ENCODE results near the gene ATRIP.

ATRIP gene

DNA sequence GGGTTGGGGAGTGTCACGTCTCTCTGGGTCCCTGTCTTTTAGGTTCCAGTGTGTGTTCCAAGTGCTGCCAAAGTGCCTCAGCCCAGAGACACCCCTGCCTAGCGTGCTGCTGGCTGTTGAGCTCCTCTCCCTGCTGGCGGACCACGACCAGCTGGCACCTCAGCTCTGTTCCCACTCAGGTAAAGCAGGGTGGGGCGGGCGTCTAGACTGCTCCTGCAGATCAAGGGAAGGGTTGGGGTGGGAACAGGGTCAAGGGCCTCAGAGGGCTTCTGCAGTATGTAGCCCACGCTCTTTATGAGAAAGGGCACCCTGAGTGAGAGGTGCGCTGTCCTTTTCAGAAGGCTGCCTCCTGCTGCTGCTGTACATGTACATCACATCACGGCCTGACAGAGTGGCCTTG, 17.2 kb downstream of the ATRIP start:
- no peak overlapping the region for H3K27ac ChIP-seq (ENCODE audit: low read length)
- H3K4me3 ChIP-seq (ENCODE audit: low read length): no peak overlapping the region
- no peaks in the 10 kb centered on the region for H3K9me3 ChIP-seq (ENCODE audit: insufficient read depth, low read length)
- no peak for TF ChIP-seq EZH2phosphoT487 (IDR thresholded peaks at IDR 0.05; ENCODE audit: low read depth)
- TF ChIP-seq, protein P1, sequence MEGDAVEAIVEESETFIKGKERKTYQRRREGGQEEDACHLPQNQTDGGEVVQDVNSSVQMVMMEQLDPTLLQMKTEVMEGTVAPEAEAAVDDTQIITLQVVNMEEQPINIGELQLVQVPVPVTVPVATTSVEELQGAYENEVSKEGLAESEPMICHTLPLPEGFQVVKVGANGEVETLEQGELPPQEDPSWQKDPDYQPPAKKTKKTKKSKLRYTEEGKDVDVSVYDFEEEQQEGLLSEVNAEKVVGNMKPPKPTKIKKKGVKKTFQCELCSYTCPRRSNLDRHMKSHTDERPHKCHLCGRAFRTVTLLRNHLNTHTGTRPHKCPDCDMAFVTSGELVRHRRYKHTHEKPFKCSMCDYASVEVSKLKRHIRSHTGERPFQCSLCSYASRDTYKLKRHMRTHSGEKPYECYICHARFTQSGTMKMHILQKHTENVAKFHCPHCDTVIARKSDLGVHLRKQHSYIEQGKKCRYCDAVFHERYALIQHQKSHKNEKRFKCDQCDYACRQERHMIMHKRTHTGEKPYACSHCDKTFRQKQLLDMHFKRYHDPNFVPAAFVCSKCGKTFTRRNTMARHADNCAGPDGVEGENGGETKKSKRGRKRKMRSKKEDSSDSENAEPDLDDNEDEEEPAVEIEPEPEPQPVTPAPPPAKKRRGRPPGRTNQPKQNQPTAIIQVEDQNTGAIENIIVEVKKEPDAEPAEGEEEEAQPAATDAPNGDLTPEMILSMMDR (IDR thresholded peaks at IDR 0.05; ENCODE audit: low read depth, low read length): no peak
- no peak overlapping the region for H2AFZ ChIP-seq (ENCODE audit: low read depth, low read length)
- H3K4me2 ChIP-seq (ENCODE audit: low read length): no peak overlapping the region
- H3K36me3 ChIP-seq (replicated peaks; ENCODE audit: low read depth, low read length): peaks cover 59% of the 10 kb centered on the region
- no peaks in the 10 kb centered on the region for H4K20me1 ChIP-seq (ENCODE audit: insufficient read depth, low read length)
- no peaks in the 10 kb centered on the region for H3K27me3 ChIP-seq (ENCODE audit: low read depth, low read length)
- no peak overlapping the region for H3K9ac ChIP-seq (ENCODE audit: low read length)
- peaks cover 26% of the 10 kb centered on the region for H3K79me2 ChIP-seq (ENCODE audit: low read length)
- H3K4me1 ChIP-seq (ENCODE audit: low read length): peaks cover 18% of the 10 kb centered on the region

DNA sequence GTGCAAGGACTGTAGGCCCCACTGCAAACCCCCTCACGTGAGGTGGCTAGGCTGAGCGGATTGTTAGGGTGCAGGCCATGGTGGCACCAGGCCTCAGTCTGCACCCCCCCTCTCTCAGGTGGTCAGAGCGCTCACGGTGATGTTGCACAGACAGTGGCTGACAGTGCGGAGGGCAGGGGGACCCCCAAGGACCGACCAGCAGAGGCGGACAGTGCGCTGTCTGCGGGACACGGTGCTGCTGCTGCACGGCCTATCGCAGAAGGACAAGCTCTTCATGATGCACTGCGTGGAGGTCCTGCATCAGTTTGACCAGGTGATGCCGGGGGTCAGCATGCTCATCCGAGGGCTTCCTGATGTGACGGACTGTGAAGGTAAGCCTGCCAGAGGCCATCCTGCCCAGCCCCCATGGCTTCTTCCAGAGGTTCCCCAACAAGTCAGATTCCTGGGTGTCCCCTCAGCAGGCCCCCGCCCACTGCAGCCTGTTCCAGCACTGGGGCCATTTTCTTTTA, 18.2 kb downstream of the ATRIP start:
- Histone ChIP-seq H3K4me2 (ENCODE audit: low read length) (no peak overlapping the region), H3K9me3 (ENCODE audit: insufficient read depth, low read length) (no peaks in the 10 kb centered on the region), H3K79me2 (ENCODE audit: low read length) (peaks cover 37% of the 10 kb centered on the region), H3K27me3 (ENCODE audit: low read depth, low read length) (no peaks in the 10 kb centered on the region), H3K4me3 (ENCODE audit: low read length) (no peak overlapping the region), H2AFZ (ENCODE audit: low read depth, low read length) (no peak overlapping the region), H4K20me1 (ENCODE audit: insufficient read depth, low read length) (no peaks in the 10 kb centered on the region), H3K4me1 (ENCODE audit: low read length) (peaks cover 18% of the 10 kb centered on the region), H3K36me3 (replicated peaks; ENCODE audit: low read depth, low read length) (peaks cover 54% of the 10 kb centered on the region), H3K27ac (ENCODE audit: low read length) (no peak overlapping the region), H3K9ac (ENCODE audit: low read length) (no peak overlapping the region)
- TF ChIP-seq, protein P1 (IDR thresholded peaks at IDR 0.05; ENCODE audit: low read depth, low read length): no peak
- no peak for TF ChIP-seq EZH2phosphoT487 (IDR thresholded peaks at IDR 0.05; ENCODE audit: low read depth)

DNA sequence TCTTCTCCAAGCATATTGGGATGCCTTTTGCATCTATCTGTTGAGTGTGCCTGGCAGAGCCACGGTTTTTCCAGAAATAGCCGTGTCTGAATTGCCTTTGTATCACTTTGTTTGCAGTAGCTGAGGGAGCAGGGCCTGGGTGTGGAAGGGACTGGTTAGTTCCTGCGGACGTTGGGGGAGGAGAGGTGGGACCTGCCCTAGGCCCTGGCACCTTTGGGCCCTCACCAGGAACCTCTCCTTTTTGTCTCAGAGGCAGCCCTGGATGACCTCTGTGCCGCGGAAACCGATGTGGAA, 18.6 kb downstream of the ATRIP start:
- H3K9me3 ChIP-seq (ENCODE audit: insufficient read depth, low read length): no peaks in the 10 kb centered on the region
- no peaks in the 10 kb centered on the region for H4K20me1 ChIP-seq (ENCODE audit: insufficient read depth, low read length)
- H3K27me3 ChIP-seq (ENCODE audit: low read depth, low read length): no peaks in the 10 kb centered on the region
- H3K4me2 ChIP-seq (ENCODE audit: low read length): peak overlapping the region; percentile 97; the same call in 1 of the 2 replicates
- peak overlapping the region; percentile 75 for H3K27ac ChIP-seq (ENCODE audit: low read length)
- no peak overlapping the region for H3K4me3 ChIP-seq (ENCODE audit: low read length)
- no peak overlapping the region for H2AFZ ChIP-seq (ENCODE audit: low read depth, low read length)
- peaks cover 18% of the 10 kb centered on the region for H3K4me1 ChIP-seq (ENCODE audit: low read length)
- no peak for TF ChIP-seq EZH2phosphoT487 (IDR thresholded peaks at IDR 0.05; ENCODE audit: low read depth)
- TF ChIP-seq, protein P1 (IDR thresholded peaks at IDR 0.05; ENCODE audit: low read depth, low read length): no peak
- H3K9ac ChIP-seq (ENCODE audit: low read length): peak overlapping the region; percentile 90; the same call in 1 of the 2 replicates
- peaks cover 41% of the 10 kb centered on the region for H3K79me2 ChIP-seq (ENCODE audit: low read length)
- H3K36me3 ChIP-seq (replicated peaks; ENCODE audit: low read depth, low read length): peaks cover 53% of the 10 kb centered on the region

DNA sequence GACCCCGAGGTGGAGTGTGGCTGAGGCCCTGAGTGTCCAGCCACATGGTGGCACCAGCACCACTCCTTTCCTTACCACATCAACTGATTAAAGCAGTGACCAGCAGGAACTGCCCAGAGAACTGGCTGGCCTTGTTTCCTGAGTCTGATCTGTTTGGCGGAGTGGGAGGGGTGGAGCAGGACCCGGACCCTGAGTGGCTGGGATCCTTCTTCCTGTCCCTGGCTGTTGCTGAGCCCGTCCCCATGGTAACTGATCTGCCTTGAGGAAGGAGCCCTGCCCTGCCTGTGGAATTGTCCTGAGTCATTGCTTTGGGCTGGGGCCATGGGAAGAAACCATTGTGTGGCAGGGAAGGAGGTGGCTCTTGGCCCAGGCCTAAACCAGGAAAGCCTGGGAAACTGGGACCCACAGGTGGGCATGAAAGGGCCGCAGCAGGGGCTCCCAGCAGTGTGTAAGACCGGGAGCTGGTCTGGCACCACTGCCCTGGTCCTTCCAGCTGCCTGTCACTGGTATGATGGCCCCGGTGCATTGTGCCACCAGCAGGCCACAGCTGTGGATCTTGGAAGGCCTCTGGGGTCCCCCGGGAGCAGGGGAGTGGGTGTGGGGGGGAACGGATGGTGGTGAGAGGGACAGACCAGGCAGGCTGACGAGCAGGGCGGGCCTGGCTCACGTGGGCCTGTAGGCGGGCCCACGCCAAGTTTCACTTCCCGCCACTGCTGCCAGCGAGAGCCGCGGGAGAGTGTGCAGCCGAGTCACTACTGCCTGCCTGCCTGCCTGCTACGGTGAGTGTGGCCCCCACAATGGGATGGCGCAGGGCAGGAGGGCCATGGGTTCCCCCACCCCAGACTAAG, 19.2 kb downstream of the ATRIP start:
- Histone ChIP-seq H3K4me1 (ENCODE audit: low read length) (peaks cover 18% of the 10 kb centered on the region), H3K27me3 (ENCODE audit: low read depth, low read length) (no peaks in the 10 kb centered on the region), H3K4me2 (ENCODE audit: low read length) (peak overlapping the region; percentile 97), H3K4me3 (ENCODE audit: low read length) (peak overlapping the region; percentile 86), H3K79me2 (ENCODE audit: low read length) (peaks cover 46% of the 10 kb centered on the region), H3K9ac (ENCODE audit: low read length) (peak overlapping the region; percentile 90), H3K9me3 (ENCODE audit: insufficient read depth, low read length) (no peaks in the 10 kb centered on the region), H2AFZ (ENCODE audit: low read depth, low read length) (peak overlapping the region; percentile 67; the same call in 1 of the 2 replicates), H3K27ac (ENCODE audit: low read length) (peak overlapping the region; percentile 75), H4K20me1 (ENCODE audit: insufficient read depth, low read length) (no peaks in the 10 kb centered on the region), H3K36me3 (replicated peaks; ENCODE audit: low read depth, low read length) (peaks cover 48% of the 10 kb centered on the region)
- TF ChIP-seq, protein P1 (IDR thresholded peaks at IDR 0.05; ENCODE audit: low read depth, low read length): peak; percentile 69
- no peak for TF ChIP-seq EZH2phosphoT487 (IDR thresholded peaks at IDR 0.05; ENCODE audit: low read depth)

All from OCI-LY3 (cell line).